ENCODE results near the gene LRRC70. TPM values are rescaled to one million over a fixed set of nuclear protein-coding genes. Genes with fewer than 3 reads are reported as not detected.
"Not testable (repeated sequence)": the region's sequence is repeated elsewhere in the genome, so short reads cannot be mapped to it uniquely, and the experiment has no call there.

LRRC70 gene
- total and polyA plus RNA-seq, 2 experiments from 2014 or later: 1.2 to 3.0 TPM

DNA sequence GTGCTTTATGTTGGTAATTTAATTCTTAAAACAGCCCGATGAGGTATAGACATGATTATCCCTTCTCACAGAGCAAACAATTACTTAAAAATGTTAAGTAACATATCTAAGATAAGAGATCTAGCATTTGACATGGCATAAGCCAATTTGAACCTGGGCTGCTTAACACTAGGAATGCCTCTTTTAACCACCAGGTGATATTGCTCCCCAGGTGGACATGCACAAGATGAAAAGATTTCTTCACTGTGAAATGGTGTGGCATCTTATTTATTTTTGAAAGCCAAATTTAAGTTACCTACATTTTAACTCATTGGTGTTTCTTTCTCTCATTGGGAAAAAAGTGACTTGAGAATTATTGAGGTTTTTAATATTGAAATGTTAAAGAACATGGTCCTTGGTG is 15.8 kb upstream of the LRRC70 start:
- WGBS (ENCODE audit: low lambda C conversion rate, missing lambda C conversion rate): 47% methylated on average over 1 of the region's 1 CpG
- no peak for DNase-seq (ENCODE audit: low spot score)

DNA sequence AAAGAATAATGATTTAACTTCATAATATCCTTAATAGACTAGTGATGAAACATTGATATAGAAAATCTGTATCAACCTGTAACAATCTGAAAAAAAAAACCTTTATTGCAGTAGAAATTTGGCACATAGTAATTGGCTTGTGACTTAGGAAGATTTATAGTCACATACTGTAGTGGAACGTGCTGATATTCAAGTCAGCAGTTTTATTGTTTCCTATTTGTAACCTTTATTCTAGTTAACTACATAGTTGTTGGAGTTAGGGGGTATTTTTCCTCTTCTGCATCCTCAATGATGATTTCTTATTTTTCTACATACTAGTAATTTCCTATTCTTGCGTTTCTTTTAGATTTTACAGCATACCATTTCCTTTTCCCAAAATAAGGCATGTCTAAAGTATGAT is 14.5 kb upstream of the LRRC70 start:
- no peaks in the 10 kb centered on the region for H3K4me1 ChIP-seq (ENCODE audit: insufficient read depth)
- WGBS (ENCODE audit: low lambda C conversion rate, missing lambda C conversion rate): 90% methylated on average over 2 of the region's 2 CpGs

More for the DNA sequence above, 15.8 kb upstream of the LRRC70 start:
- Histone ChIP-seq H3K27me3 (no peaks in the 10 kb centered on the region), H3K9me2 (replicated peaks; ENCODE audit: insufficient read depth) (no peaks in the 10 kb centered on the region), H2AFZ (no peak overlapping the region), H3K36me3 (replicated peaks; ENCODE audit: insufficient read depth, low read depth) (no peaks in the 10 kb centered on the region), H3K9me3 (ENCODE audit: low read depth) (peaks cover 3% of the 10 kb centered on the region), H3K27ac (no peak overlapping the region), H3K79me2 (no peaks in the 10 kb centered on the region), H4K20me1 (ENCODE audit: insufficient read depth, poor library complexity, severe bottlenecking) (no peaks in the 10 kb centered on the region), H3K4me1 (ENCODE audit: insufficient read depth) (no peaks in the 10 kb centered on the region), H3K4me2 (no peak overlapping the region), H3K4me3 (no peak overlapping the region)
- TF ChIP-seq EZH2 (IDR thresholded peaks at IDR 0.05; ENCODE audit: borderline replicate concordance) (no peak), EZH2phosphoT487 (IDR thresholded peaks at IDR 0.05; ENCODE audit: low read depth, severe bottlenecking, unreplicated experiment) (no peak)
- TF ChIP-seq, protein P1, sequence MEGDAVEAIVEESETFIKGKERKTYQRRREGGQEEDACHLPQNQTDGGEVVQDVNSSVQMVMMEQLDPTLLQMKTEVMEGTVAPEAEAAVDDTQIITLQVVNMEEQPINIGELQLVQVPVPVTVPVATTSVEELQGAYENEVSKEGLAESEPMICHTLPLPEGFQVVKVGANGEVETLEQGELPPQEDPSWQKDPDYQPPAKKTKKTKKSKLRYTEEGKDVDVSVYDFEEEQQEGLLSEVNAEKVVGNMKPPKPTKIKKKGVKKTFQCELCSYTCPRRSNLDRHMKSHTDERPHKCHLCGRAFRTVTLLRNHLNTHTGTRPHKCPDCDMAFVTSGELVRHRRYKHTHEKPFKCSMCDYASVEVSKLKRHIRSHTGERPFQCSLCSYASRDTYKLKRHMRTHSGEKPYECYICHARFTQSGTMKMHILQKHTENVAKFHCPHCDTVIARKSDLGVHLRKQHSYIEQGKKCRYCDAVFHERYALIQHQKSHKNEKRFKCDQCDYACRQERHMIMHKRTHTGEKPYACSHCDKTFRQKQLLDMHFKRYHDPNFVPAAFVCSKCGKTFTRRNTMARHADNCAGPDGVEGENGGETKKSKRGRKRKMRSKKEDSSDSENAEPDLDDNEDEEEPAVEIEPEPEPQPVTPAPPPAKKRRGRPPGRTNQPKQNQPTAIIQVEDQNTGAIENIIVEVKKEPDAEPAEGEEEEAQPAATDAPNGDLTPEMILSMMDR (IDR thresholded peaks at IDR 0.05; ENCODE audit: poor library complexity): no peak

DNA sequence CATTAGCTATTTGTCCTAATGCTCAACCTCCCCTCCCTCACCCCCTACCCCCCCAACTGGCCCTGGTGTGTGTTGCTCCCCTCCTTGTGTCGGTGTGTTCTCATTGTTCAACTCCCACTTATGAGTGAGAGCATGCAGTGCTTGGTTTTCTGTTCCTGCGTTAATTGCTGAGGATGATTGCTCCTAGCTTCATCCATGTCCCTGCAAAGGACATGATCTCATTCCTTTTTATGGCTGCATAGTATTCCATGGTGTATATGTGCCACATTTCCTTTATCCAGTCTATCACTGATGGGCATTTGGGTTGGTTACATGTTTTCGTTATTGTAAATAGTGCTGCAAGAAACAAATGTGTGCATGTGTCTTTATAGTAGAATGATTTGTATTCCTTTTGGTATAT is 12.9 kb upstream of the LRRC70 start:
- not testable (repeated sequence) for H3K79me2 ChIP-seq; H3K4me1 ChIP-seq (ENCODE audit: insufficient read depth); DNase-seq (ENCODE audit: low spot score); H3K4me2 ChIP-seq; H3K27ac ChIP-seq; H3K9me3 ChIP-seq (ENCODE audit: low read depth); H3K4me3 ChIP-seq; H3K36me3 ChIP-seq (replicated peaks; ENCODE audit: insufficient read depth, low read depth); H3K9me2 ChIP-seq (replicated peaks; ENCODE audit: insufficient read depth); H3K27me3 ChIP-seq; H2AFZ ChIP-seq; H4K20me1 ChIP-seq (ENCODE audit: insufficient read depth, poor library complexity, severe bottlenecking)
- 81% methylated on average over 3 of the region's 3 CpGs for WGBS (ENCODE audit: low lambda C conversion rate, missing lambda C conversion rate)

More for the DNA sequence above, 14.5 kb upstream of the LRRC70 start:
- Histone ChIP-seq H3K36me3 (replicated peaks; ENCODE audit: insufficient read depth, low read depth) (no peaks in the 10 kb centered on the region), H3K9me3 (ENCODE audit: low read depth) (peaks cover 6% of the 10 kb centered on the region), H3K79me2 (no peaks in the 10 kb centered on the region), H4K20me1 (ENCODE audit: insufficient read depth, poor library complexity, severe bottlenecking) (no peaks in the 10 kb centered on the region), H3K27ac (no peak overlapping the region), H3K4me3 (no peak overlapping the region), H3K9me2 (replicated peaks; ENCODE audit: insufficient read depth) (no peaks in the 10 kb centered on the region), H3K4me2 (no peak overlapping the region), H3K27me3 (no peaks in the 10 kb centered on the region), H2AFZ (no peak overlapping the region)
- no peak for DNase-seq (ENCODE audit: low spot score)
- TF ChIP-seq, protein P1 (IDR thresholded peaks at IDR 0.05; ENCODE audit: poor library complexity): no peak
- TF ChIP-seq EZH2phosphoT487 (IDR thresholded peaks at IDR 0.05; ENCODE audit: low read depth, severe bottlenecking, unreplicated experiment) (no peak), EZH2 (IDR thresholded peaks at IDR 0.05; ENCODE audit: borderline replicate concordance) (no peak)

DNA sequence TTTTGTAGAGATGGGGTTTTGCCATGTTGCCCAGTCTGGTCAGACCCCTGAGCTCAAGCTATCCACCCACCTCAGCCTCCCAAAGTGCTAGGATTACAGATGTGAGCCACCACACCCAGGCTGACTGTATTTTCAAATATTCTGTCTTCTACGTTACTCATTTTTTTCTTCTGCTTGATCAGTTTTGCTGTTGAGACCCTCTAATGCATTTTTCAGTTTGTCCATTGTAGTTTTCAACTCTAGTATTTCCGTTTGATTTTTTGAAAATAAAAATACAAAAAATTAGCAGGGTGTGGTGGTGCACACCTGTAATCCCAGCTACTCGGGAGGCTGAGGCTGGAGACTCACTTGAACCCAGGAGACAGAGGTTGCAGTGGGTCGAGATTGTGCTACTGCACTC is 10.5 kb upstream of the LRRC70 start:
- no peak overlapping the region for H3K4me2 ChIP-seq
- TF ChIP-seq, protein P1 (IDR thresholded peaks at IDR 0.05; ENCODE audit: poor library complexity): no peak
- TF ChIP-seq EZH2 (IDR thresholded peaks at IDR 0.05; ENCODE audit: borderline replicate concordance): no peak
- no peak for TF ChIP-seq EZH2phosphoT487 (IDR thresholded peaks at IDR 0.05; ENCODE audit: low read depth, severe bottlenecking, unreplicated experiment)

More for the DNA sequence above, 10.5 kb upstream of the LRRC70 start:
- no peaks in the 10 kb centered on the region for H3K27me3 ChIP-seq
- H2AFZ ChIP-seq: no peak overlapping the region
- no peaks in the 10 kb centered on the region for H3K36me3 ChIP-seq (replicated peaks; ENCODE audit: insufficient read depth, low read depth)
- no peak overlapping the region for H3K4me3 ChIP-seq
- H4K20me1 ChIP-seq (ENCODE audit: insufficient read depth, poor library complexity, severe bottlenecking): no peaks in the 10 kb centered on the region
- no peak for DNase-seq (ENCODE audit: low spot score)
- peaks cover 6% of the 10 kb centered on the region for H3K9me3 ChIP-seq (ENCODE audit: low read depth)
- no peaks in the 10 kb centered on the region for H3K79me2 ChIP-seq
- H3K27ac ChIP-seq: no peak overlapping the region
- WGBS (ENCODE audit: low lambda C conversion rate, missing lambda C conversion rate): 96% methylated on average over 4 of the region's 4 CpGs
- H3K4me1 ChIP-seq (ENCODE audit: insufficient read depth): no peaks in the 10 kb centered on the region
- H3K9me2 ChIP-seq (replicated peaks; ENCODE audit: insufficient read depth): no peaks in the 10 kb centered on the region
